GM18858 (cell line): ENCODE results near the gene ADAM10.

Experiments used
- ATAC-seq: cut with Tn5 transposase; IDR thresholded peaks from one replicate; pipeline ENCODE4 v1.9.1; 2021; ENCODE audit not compliant: unreplicated experiment

ADAM10 gene

GRCh38 chr15:58587486-58587885 is 162.0 kb downstream of the ADAM10 start:
- no peak for ATAC-seq

- ATAC-seq, result no peak
These were observed 163.6 kb downstream of the ADAM10 start for GRCh38 chr15:58585693-58586443.

DNA sequence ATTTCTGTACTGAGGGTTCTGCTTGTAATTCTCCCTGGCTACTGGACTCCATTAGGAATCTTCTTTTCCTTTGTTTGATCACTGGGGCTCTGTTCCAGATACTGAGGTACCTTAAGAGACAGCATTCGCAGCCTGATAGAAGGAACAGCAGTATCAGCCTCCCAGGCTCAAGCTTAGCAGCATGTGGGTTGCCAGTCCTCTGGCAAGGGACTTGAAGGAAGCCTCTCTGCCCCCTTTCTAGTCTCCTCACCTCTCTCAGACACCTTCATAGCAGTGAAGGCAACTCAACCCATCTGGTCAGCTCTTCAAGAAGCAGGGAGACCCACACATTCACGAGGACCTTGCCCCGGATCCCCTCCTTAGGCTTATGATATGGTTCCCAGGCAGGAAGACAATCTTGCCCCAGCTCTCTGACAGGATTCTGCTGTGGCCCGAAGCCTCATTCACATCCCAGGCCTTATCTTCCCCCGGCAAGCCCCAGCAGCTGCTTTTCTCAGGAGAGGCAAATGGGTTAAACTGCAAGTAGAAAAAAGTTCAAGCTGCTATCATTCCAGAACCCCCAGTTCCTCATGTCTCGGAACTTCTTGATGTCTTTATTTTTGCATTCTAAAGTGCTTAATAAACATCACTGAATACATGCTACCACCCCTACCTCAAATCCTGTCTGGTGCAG is 164.6 kb downstream of the ADAM10 start:
- ATAC-seq, result no peak

DNA sequence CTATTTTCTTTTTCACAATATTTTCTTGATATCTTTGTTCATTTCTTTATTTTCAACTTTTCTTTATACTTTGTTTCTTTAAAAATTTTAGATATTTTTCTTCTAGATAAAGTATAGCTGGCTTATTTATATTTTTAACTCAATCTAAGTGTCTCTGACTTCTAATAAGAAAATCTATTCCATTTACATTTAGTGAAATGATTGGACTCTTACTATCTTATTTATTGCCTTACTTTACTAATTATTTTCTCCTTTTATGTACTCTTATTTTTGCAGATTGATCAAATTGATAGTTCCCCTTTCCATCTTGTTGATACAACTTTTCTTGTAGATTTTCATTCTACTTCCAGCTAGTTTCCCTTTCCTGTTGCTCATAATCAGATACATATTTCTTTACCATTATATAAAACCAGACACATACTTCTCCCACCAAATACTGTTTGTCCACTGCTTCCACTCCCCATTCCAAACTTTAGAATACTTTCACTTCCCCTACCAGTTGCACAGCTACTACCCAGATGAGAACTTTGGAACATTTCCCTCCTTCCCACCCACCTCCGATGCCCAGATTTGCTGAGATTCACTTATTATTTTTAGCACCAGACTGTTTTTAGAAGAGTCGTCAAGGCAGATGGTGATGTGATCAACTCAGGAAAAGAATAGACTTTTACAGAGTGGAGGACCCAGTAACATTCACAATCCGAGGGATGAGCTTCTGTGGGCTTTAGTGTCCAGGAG is 166.2 kb downstream of the ADAM10 start:
- ATAC-seq, result no peak

GRCh38 chr15:58582160-58582559 is 167.3 kb downstream of the ADAM10 start:
- no peak for ATAC-seq

DNA sequence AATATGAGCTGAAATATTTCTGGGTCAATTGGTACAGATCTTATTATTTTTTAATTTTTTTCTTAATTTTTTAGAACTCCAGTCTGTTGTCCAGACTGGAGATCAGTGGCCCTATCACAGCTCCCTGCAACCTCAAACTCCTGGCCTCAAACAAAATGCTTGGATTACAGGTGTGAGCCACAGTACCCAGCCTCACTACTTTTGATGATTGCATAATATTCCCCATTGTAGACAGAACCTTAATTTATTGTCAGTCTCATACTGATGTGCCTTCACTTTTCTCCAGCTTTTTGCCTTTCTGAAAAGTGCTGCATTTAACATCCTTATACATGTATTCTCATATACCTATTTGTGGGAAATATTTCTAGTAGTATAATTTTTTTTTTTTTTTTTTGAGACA is 172.8 kb downstream of the ADAM10 start:
- ATAC-seq, result no peak

GRCh38 chr15:58575045-58575786 is 174.3 kb downstream of the ADAM10 start:
- ATAC-seq, result no peak

- no peak for ATAC-seq
These were observed 174.9 kb downstream of the ADAM10 start for GRCh38 chr15:58574631-58575030.

GRCh38 chr15:58573270-58573669 is 176.2 kb downstream of the ADAM10 start:
- ATAC-seq, result no peak

- ATAC-seq, result no peak
These were observed 177.0 kb downstream of the ADAM10 start for GRCh38 chr15:58572521-58572920.

DNA sequence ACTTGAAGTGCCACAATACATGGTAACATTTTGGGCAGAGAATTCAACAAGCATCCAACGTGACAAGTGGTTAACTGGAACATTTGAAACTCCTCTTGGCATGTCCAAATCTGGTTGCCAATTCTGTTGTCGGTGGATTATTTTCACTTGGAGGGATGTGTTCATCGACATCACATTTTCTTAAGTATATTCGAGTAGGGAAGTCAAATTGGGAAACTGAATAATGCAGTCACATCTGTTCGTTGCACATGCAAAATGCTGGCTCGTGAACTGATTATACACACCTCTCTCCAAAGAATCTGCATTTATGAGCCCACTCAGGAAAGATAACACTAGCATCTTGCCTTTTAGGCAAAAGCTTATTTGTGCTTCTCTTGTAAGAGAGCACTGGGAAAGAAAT is 178.0 kb downstream of the ADAM10 start:
- ATAC-seq, result no peak

DNA sequence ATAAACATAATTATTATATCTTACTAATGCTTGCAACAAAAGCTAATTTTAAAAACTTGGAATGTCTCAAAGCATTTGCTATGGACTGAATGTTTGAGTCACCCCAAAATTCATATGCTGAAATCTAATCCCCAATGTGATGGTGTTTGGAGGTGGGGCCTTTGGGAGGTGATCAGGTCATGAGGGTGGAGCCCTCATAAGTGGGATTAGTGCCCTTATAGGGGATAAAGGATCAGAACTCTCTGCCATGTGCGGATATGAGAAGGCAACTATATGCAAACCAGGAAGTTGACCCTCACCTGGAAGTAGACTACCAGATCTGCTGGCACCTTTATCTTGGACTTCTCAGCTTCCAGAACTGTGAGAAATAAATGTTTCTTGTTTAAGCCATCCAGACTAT is 180.1 kb downstream of the ADAM10 start:
- no peak for ATAC-seq

GRCh38 chr15:58568157-58568571 is 181.3 kb downstream of the ADAM10 start:
- ATAC-seq, result no peak

GRCh38 chr15:58566029-58566428 is 183.5 kb downstream of the ADAM10 start:
- no peak for ATAC-seq

DNA sequence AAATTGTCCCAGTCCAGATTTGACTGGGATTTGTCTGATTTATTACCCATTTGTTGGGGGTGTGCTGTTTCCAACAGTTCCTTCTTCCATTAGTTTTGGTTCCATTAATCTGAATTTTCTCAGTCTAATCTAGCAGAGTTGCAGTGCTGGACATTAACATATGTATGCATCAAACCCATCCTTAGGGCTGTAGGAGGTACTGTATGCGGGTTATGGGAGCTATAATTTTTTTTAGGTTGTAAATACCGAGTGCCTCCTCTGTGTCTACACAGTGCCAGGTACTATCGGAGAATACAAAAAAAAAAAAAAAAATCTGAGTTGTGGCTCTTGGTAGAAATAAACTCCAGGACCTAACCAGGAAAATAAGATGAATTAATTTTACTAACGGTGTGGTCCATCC is 183.9 kb downstream of the ADAM10 start:
- no peak for ATAC-seq

DNA sequence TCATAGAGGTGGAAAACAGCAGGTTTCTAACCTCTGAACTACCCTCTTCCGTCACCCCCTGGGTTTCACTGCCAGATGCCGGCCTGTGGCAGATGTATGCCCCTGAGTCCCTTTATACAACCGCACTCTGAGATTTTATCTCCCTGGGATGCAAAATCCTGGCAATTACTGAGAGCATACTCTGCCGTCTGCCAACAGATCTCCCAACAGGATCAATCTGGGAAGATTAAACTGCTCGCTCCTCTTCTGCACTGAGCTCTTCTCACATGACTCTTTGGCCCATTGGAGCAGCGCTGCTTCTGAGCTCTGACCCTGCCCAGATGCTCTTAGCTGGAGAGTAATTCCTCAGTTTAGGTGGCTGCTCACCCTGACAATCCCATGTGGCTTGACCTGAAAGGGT is 184.5 kb downstream of the ADAM10 start:
- no peak for ATAC-seq

- no peak for ATAC-seq
These were observed 187.4 kb downstream of the ADAM10 start for GRCh38 chr15:58562135-58562534.

DNA sequence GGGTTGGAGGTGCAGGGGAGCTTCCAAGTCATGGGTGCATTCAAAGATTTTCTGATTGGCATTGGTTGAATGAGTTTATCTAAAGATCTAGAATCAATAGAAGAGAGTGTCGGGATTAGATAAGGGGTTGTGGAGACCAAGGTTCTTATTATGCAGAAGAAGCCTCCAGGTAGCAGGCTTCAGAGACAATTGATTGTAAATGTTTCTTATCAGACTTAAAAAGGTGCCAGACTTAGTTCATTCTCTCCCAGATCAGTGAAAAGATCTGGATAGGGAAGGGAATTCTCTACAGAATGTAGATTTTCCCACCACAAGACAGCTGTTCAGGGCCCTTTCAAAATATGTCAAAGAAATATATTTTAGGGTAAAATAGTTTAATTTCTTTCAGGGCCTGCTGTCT is 188.2 kb downstream of the ADAM10 start:
- ATAC-seq, result no peak

DNA sequence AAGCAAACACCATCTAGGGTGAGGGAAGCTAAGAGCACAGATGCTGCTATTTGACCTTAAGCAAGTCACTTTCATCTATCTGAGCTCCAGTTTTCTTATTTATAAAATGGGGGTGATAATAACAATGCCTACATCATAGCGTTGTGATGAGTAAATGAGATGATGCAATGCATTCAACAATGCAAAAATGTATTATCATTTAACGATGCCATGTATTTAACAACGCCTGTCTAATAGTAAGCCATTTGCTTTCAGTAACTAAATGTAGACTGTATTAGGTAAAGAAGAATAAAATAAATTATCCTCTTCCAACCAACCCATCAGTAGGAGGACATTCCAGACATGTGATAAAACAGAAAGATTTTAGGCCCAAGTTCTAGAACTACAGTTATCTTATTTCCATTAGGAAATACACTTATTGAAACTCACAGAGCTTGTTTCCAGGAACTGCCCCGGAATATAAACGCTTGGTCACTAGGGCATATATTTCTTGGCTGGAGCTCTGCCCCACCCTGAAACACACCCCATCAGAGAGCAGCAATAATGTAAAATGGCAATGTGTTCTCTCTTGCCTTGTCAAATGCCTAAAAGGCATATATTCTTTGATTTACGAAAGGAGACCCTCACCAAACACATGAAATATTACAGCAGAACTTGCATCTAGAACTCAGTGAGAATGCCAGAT is 189.5 kb downstream of the ADAM10 start:
- no peak for ATAC-seq

DNA sequence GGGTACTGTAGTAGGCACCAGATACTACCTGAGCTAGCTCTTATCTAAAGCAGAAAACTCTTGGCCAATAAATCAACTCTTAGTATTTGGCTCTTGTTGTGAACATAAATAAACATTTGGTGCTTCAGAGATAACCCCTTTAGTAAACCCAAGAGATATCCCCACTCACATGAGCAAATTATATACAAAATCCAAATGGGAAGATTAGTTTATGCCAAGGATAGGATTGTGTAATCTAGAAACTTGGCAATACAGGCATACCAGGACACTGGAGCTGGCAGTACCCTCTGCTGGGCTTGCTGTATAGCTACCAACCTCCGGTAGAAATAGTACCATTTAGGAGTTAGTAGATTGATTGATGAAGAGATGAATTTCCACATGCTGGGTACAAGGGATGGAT is 190.7 kb downstream of the ADAM10 start:
- ATAC-seq, result no peak

DNA sequence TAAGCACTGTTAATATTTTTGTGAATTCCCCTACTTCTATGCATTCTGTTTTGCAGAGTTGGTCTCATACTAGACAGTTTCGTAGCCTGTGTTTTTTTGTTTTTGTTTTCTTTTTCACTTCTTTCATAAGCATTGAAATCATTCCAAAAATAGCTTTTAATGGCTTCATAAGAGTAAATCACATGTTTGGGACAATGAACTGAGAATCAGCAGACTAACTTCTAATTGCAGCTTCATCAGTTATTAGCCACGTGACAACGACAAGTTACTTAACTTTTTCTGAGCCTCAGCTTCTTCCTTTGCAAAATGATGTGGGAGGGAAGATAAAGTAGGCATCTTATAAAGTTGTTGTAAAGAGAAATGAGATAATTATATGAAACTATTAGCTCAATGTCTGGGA is 193.0 kb downstream of the ADAM10 start:
- no peak for ATAC-seq
